Measurements from ENCODE around the gene DSP.

DSP gene

GRCh38 chr6:7594579-7595125 lies 53.2 kb downstream of the DSP start:
- Histone ChIP-seq H3K4me3 (ENCODE audit: low read depth, low read length) (no peak overlapping the region), H3K79me1 (ENCODE audit: low read length) (peaks cover 5% of the 10 kb centered on the region), H3K36me3 (ENCODE audit: control insufficient read depth in 1 of 2, insufficient read depth in 2 of 2, low read length in 2 of 2) (peaks cover 11 to 14% of the 10 kb centered on the region in 2 experiments), H4K8ac (ENCODE audit: low read depth, low read length) (no peak overlapping the region), H3K4me2 (ENCODE audit: low read length) (no peak overlapping the region), H3K27ac (ENCODE audit: low read depth, low read length) (no peak overlapping the region), H2BK12ac (ENCODE audit: low read length) (no peak overlapping the region), H3K4me1 (ENCODE audit: control insufficient read depth in 1 of 2, insufficient read depth in 2 of 2, low read length in 2 of 2) (peaks cover 5 to 7% of the 10 kb centered on the region in 2 experiments), H3K14ac (ENCODE audit: low read length) (no peak overlapping the region), H3K9me3 (ENCODE audit: insufficient read depth, low read depth, low read length) (no peaks in the 10 kb centered on the region), H3K18ac (ENCODE audit: low read length) (no peak overlapping the region), H2AFZ (ENCODE audit: insufficient read depth, low read length, poor library complexity) (no peak overlapping the region), H2AK5ac (ENCODE audit: low read length) (no peak overlapping the region), H3K4ac (ENCODE audit: low read depth, low read length) (no peak overlapping the region), H2BK5ac (ENCODE audit: low read depth, low read length, poor library complexity) (no peak overlapping the region), H3K27me3 (ENCODE audit: insufficient read depth, low read length) (no peaks in the 10 kb centered on the region), H4K12ac (ENCODE audit: low read depth, low read length) (no peak overlapping the region), H3K79me2 (ENCODE audit: control insufficient read depth, insufficient read depth, low read length, poor library complexity) (peaks cover 13% of the 10 kb centered on the region), H4K91ac (ENCODE audit: low read depth, low read length) (no peak overlapping the region), H3K23ac (ENCODE audit: low read length) (no peak overlapping the region), H2BK120ac (ENCODE audit: insufficient read depth, low read length, poor library complexity) (no peak overlapping the region), H3K9ac (ENCODE audit: low read length) (no peak overlapping the region)
- DNase-seq = no peak
- WGBS (ENCODE audit: extremely low coverage, insufficient coverage, insufficient read length) = no CpG with 5 or more reads among the region's 4 CpGs

- no peaks in the 10 kb centered on the region for H3K27me3 ChIP-seq (ENCODE audit: insufficient read depth, low read length)
- peaks cover 14 to 20% of the 10 kb centered on the region in 2 experiments for H3K36me3 ChIP-seq (ENCODE audit: control insufficient read depth in 1 of 2, insufficient read depth in 2 of 2, low read length in 2 of 2)
- no peak overlapping the region for H3K4me2 ChIP-seq (ENCODE audit: low read length)
- H3K23ac ChIP-seq (ENCODE audit: low read length) = no peak overlapping the region
- H4K91ac ChIP-seq (ENCODE audit: low read depth, low read length) = no peak overlapping the region
- no CpG with 5 or more reads among the region's 4 CpGs for WGBS (ENCODE audit: extremely low coverage, insufficient coverage, insufficient read length)
- no peak overlapping the region for H3K4ac ChIP-seq (ENCODE audit: low read depth, low read length)
- no peak overlapping the region for H4K8ac ChIP-seq (ENCODE audit: low read depth, low read length)
- no peak overlapping the region for H2AFZ ChIP-seq (ENCODE audit: insufficient read depth, low read length, poor library complexity)
- no peak overlapping the region for H2BK5ac ChIP-seq (ENCODE audit: low read depth, low read length, poor library complexity)
- no peaks in the 10 kb centered on the region for H3K9me3 ChIP-seq (ENCODE audit: insufficient read depth, low read depth, low read length)
- no peak overlapping the region for H3K4me3 ChIP-seq (ENCODE audit: low read depth, low read length)
- H3K18ac ChIP-seq (ENCODE audit: low read length) = no peak overlapping the region
- H3K9ac ChIP-seq (ENCODE audit: low read length) = no peak overlapping the region
- no peak overlapping the region for H3K14ac ChIP-seq (ENCODE audit: low read length)
- H3K4me1 ChIP-seq (ENCODE audit: control insufficient read depth in 1 of 2, insufficient read depth in 2 of 2, low read length in 2 of 2) = no peaks in the 10 kb centered on the region
- H4K12ac ChIP-seq (ENCODE audit: low read depth, low read length) = no peak overlapping the region
- no peak overlapping the region for H2BK12ac ChIP-seq (ENCODE audit: low read length)
- no peak overlapping the region for H3K27ac ChIP-seq (ENCODE audit: low read depth, low read length)
- no peak overlapping the region for H2AK5ac ChIP-seq (ENCODE audit: low read length)
- no peak for DNase-seq
- no peaks in the 10 kb centered on the region for H3K79me1 ChIP-seq (ENCODE audit: low read length)
- H3K79me2 ChIP-seq (ENCODE audit: control insufficient read depth, insufficient read depth, low read length, poor library complexity) = no peaks in the 10 kb centered on the region
- H2BK120ac ChIP-seq (ENCODE audit: insufficient read depth, low read length, poor library complexity) = no peak overlapping the region
These were observed 62.5 kb downstream of the DSP start for GRCh38 chr6:7604003-7604402.

GRCh38 chr6:7604506-7604905 lies 63.0 kb downstream of the DSP start:
- DNase-seq = no peak
- no peak overlapping the region for H3K4me2 ChIP-seq (ENCODE audit: low read length)
- H3K14ac ChIP-seq (ENCODE audit: low read length) = no peak overlapping the region
- H3K27me3 ChIP-seq (ENCODE audit: insufficient read depth, low read length) = no peaks in the 10 kb centered on the region
- H2BK5ac ChIP-seq (ENCODE audit: low read depth, low read length, poor library complexity) = no peak overlapping the region
- no CpG with 5 or more reads among the region's 2 CpGs for WGBS (ENCODE audit: extremely low coverage, insufficient coverage, insufficient read length)
- H3K4ac ChIP-seq (ENCODE audit: low read depth, low read length) = no peak overlapping the region
- no peak overlapping the region for H3K4me3 ChIP-seq (ENCODE audit: low read depth, low read length)
- no peaks in the 10 kb centered on the region for H3K4me1 ChIP-seq (ENCODE audit: control insufficient read depth in 1 of 2, insufficient read depth in 2 of 2, low read length in 2 of 2)
- H3K18ac ChIP-seq (ENCODE audit: low read length) = no peak overlapping the region
- H4K12ac ChIP-seq (ENCODE audit: low read depth, low read length) = no peak overlapping the region
- H2BK12ac ChIP-seq (ENCODE audit: low read length) = no peak overlapping the region
- no peak overlapping the region for H3K27ac ChIP-seq (ENCODE audit: low read depth, low read length)
- no peak overlapping the region for H3K9ac ChIP-seq (ENCODE audit: low read length)
- H3K9me3 ChIP-seq (ENCODE audit: insufficient read depth, low read depth, low read length) = no peaks in the 10 kb centered on the region
- H4K91ac ChIP-seq (ENCODE audit: low read depth, low read length) = no peak overlapping the region
- H3K23ac ChIP-seq (ENCODE audit: low read length) = no peak overlapping the region
- no peaks in the 10 kb centered on the region for H3K79me1 ChIP-seq (ENCODE audit: low read length)
- H3K36me3 ChIP-seq (ENCODE audit: control insufficient read depth in 1 of 2, insufficient read depth in 2 of 2, low read length in 2 of 2) = peaks cover 14 to 20% of the 10 kb centered on the region in 2 experiments
- H3K79me2 ChIP-seq (ENCODE audit: control insufficient read depth, insufficient read depth, low read length, poor library complexity) = no peaks in the 10 kb centered on the region
- no peak overlapping the region for H2AK5ac ChIP-seq (ENCODE audit: low read length)
- no peak overlapping the region for H2BK120ac ChIP-seq (ENCODE audit: insufficient read depth, low read length, poor library complexity)
- no peak overlapping the region for H2AFZ ChIP-seq (ENCODE audit: insufficient read depth, low read length, poor library complexity)
- H4K8ac ChIP-seq (ENCODE audit: low read depth, low read length) = no peak overlapping the region

- Histone ChIP-seq H3K27me3 (ENCODE audit: insufficient read depth, low read length) (no peaks in the 10 kb centered on the region), H2BK120ac (ENCODE audit: insufficient read depth, low read length, poor library complexity) (no peak overlapping the region), H3K9ac (ENCODE audit: low read length) (no peak overlapping the region), H3K4me1 (ENCODE audit: control insufficient read depth in 1 of 2, insufficient read depth in 2 of 2, low read length in 2 of 2) (peaks cover 3 to 10% of the 10 kb centered on the region in 2 experiments), H3K79me1 (ENCODE audit: low read length) (no peaks in the 10 kb centered on the region), H3K23ac (ENCODE audit: low read length) (no peak overlapping the region), H3K18ac (ENCODE audit: low read length) (no peak overlapping the region), H3K79me2 (ENCODE audit: control insufficient read depth, insufficient read depth, low read length, poor library complexity) (no peaks in the 10 kb centered on the region), H3K14ac (ENCODE audit: low read length) (no peak overlapping the region), H3K4ac (ENCODE audit: low read depth, low read length) (no peak overlapping the region), H3K27ac (ENCODE audit: low read depth, low read length) (no peak overlapping the region), H3K4me3 (ENCODE audit: low read depth, low read length) (no peak overlapping the region), H4K8ac (ENCODE audit: low read depth, low read length) (no peak overlapping the region), H4K12ac (ENCODE audit: low read depth, low read length) (no peak overlapping the region), H2AK5ac (ENCODE audit: low read length) (no peak overlapping the region), H2AFZ (ENCODE audit: insufficient read depth, low read length, poor library complexity) (no peak overlapping the region), H3K36me3 (ENCODE audit: control insufficient read depth in 1 of 2, insufficient read depth in 2 of 2, low read length in 2 of 2) (peaks cover 8 to 13% of the 10 kb centered on the region in 2 experiments), H2BK12ac (ENCODE audit: low read length) (peak overlapping the region; percentile 30), H2BK5ac (ENCODE audit: low read depth, low read length, poor library complexity) (no peak overlapping the region), H3K4me2 (ENCODE audit: low read length) (no peak overlapping the region), H4K91ac (ENCODE audit: low read depth, low read length) (no peak overlapping the region), H3K9me3 (ENCODE audit: insufficient read depth, low read depth, low read length) (no peaks in the 10 kb centered on the region)
- WGBS (ENCODE audit: extremely low coverage, insufficient coverage, insufficient read length) = no CpG with 5 or more reads among the region's 7 CpGs
- peak; percentile 65 to 92 for DNase-seq
These were observed 74.3 kb downstream of the DSP start for GRCh38 chr6:7615611-7616383.

All from trophoblast cell (in vitro differentiated cells and primary cell).